Mesenchymal stem cell (in vitro differentiated cells and primary cell): Measurements from ENCODE around the gene RET.

Source experiments
- DNase-seq: peaks from one replicate; pipeline ENCODE4 v3.0.0-alpha.2; 2013
- H2AFZ ChIP-seq: one replicate; pipeline ENCODE4 v1.6.1; 2013; ENCODE audit warnings: low read depth, mild to moderate bottlenecking, control low read depth, inconsistent platforms, low read length, moderate library complexity
- H2AK5ac ChIP-seq: 2 replicates; pipeline ENCODE4 v1.6.1; 2013; ENCODE audit warnings: low read length, moderate library complexity, mild to moderate bottlenecking, inconsistent platforms; ENCODE audit not compliant: severe bottlenecking
- H2BK120ac ChIP-seq: one replicate; pipeline ENCODE4 v1.6.1; 2013; ENCODE audit warnings: low read depth, mild to moderate bottlenecking, inconsistent platforms, low read length, moderate library complexity
- H2BK12ac ChIP-seq, 2 experiments: one replicate each; pipeline ENCODE4 v1.6.1; 2013; ENCODE audit warnings: inconsistent platforms in 2 of 2, low read length in 2 of 2, mild to moderate bottlenecking in 2 of 2, moderate library complexity in 2 of 2, control low read depth in 1 of 2
- H2BK15ac ChIP-seq: one replicate; pipeline ENCODE4 v1.6.1; 2013; ENCODE audit warnings: mild to moderate bottlenecking, low read depth, inconsistent platforms; ENCODE audit not compliant: poor library complexity, severe bottlenecking
- H2BK5ac ChIP-seq: 2 replicates; pipeline ENCODE4 v1.6.1; 2013; ENCODE audit warnings: low read depth, mild to moderate bottlenecking, low read length, control low read depth, inconsistent platforms; ENCODE audit not compliant: poor library complexity, severe bottlenecking
- H3K14ac ChIP-seq, 2 experiments: one replicate each; pipeline ENCODE4 v1.6.1; 2013; ENCODE audit warnings: inconsistent platforms in 2 of 2, low read length in 2 of 2, control low read depth in 1 of 2, mild to moderate bottlenecking in 1 of 2, moderate library complexity in 1 of 2
- H3K18ac ChIP-seq, 2 experiments: one replicate each; pipeline ENCODE4 v1.6.1; 2013; ENCODE audit warnings: inconsistent platforms in 2 of 2, low read length in 2 of 2, control low read depth in 1 of 2, low read depth in 1 of 2, mild to moderate bottlenecking in 1 of 2
- H3K23ac ChIP-seq, 2 experiments: one replicate each; pipeline ENCODE4 v1.6.1; 2013; ENCODE audit warnings: inconsistent platforms in 2 of 2, low read length in 2 of 2, mild to moderate bottlenecking in 2 of 2, moderate library complexity in 2 of 2, control low read depth in 1 of 2
- H3K27ac ChIP-seq: 2 replicates; pipeline ENCODE4 v1.5.1; 2013; ENCODE audit warnings: mild to moderate bottlenecking, moderate library complexity, low read length, control low read depth, inconsistent platforms; ENCODE audit not compliant: poor library complexity, severe bottlenecking
- H3K27me3 ChIP-seq, 2 experiments: 2 replicates each; pipeline versions ENCODE4 v1.6.1 to v1.7.0; 2013; ENCODE audit warnings: low read length in 2 of 2, mild to moderate bottlenecking in 2 of 2, moderate library complexity in 2 of 2, control low read depth in 1 of 2, inconsistent platforms in 1 of 2; ENCODE audit not compliant: control insufficient read depth in 1 of 2, insufficient read depth in 1 of 2
- H3K36me3 ChIP-seq, 2 experiments: 2 replicates each; pipeline versions ENCODE4 v1.6.1 to v1.7.0; 2013; ENCODE audit warnings: low read length in 2 of 2, control low read depth in 1 of 2, inconsistent platforms in 1 of 2, low read depth in 1 of 2, mild to moderate bottlenecking in 1 of 2; ENCODE audit not compliant: insufficient read depth in 2 of 2, control insufficient read depth in 1 of 2
- H3K4ac ChIP-seq, 2 experiments: one replicate each; pipeline ENCODE4 v1.6.1; 2013; ENCODE audit warnings: inconsistent platforms in 2 of 2, low read length in 2 of 2, mild to moderate bottlenecking in 2 of 2, moderate library complexity in 2 of 2, control low read depth in 1 of 2, low read depth in 1 of 2
- H3K4me1 ChIP-seq: 2 replicates; pipeline ENCODE4 v1.6.1; 2013; ENCODE audit warnings: low read depth, low read length, control low read depth; ENCODE audit not compliant: control insufficient read depth, insufficient read depth
- H3K4me2 ChIP-seq: 2 replicates; pipeline ENCODE4 v1.6.1; 2013; ENCODE audit warnings: low read length, mild to moderate bottlenecking, inconsistent platforms; ENCODE audit not compliant: poor library complexity, severe bottlenecking
- H3K4me3 ChIP-seq, 2 experiments: 2 replicates each; pipeline versions ENCODE4 v1.5.1 to v1.7.0; 2013; ENCODE audit warnings: low read length in 2 of 2, mild to moderate bottlenecking in 2 of 2, control low read depth in 1 of 2, low read depth in 1 of 2; ENCODE audit not compliant: insufficient read depth in 1 of 2
- H3K79me1 ChIP-seq: replicated peaks from 2 replicates; pipeline ENCODE4 v1.6.1; 2013; ENCODE audit warnings: mild to moderate bottlenecking, control low read depth, low read length, inconsistent platforms; ENCODE audit not compliant: poor library complexity, severe bottlenecking
- H3K9ac ChIP-seq: 2 replicates; pipeline ENCODE4 v1.7.0; 2013; ENCODE audit warnings: mild to moderate bottlenecking, low read length, moderate library complexity
- H3K9me3 ChIP-seq: 2 replicates; pipeline ENCODE4 v1.7.0; 2013; ENCODE audit warnings: mild to moderate bottlenecking, low read length; ENCODE audit not compliant: control insufficient read depth
- H4K8ac ChIP-seq: one replicate; pipeline ENCODE4 v1.6.1; 2013; ENCODE audit warnings: inconsistent platforms, mild to moderate bottlenecking, low read length, moderate library complexity
- H4K91ac ChIP-seq: one replicate; pipeline ENCODE4 v1.6.1; 2013; ENCODE audit warnings: mild to moderate bottlenecking, low read length, inconsistent platforms
- WGBS: methylation state at CpG from one replicate; pipeline ENCODE4 v1.1.7; 2013; ENCODE audit warnings: mixed read lengths; 5-methylcytosine and 5-hydroxymethylcytosine counted together

RET gene

DNA sequence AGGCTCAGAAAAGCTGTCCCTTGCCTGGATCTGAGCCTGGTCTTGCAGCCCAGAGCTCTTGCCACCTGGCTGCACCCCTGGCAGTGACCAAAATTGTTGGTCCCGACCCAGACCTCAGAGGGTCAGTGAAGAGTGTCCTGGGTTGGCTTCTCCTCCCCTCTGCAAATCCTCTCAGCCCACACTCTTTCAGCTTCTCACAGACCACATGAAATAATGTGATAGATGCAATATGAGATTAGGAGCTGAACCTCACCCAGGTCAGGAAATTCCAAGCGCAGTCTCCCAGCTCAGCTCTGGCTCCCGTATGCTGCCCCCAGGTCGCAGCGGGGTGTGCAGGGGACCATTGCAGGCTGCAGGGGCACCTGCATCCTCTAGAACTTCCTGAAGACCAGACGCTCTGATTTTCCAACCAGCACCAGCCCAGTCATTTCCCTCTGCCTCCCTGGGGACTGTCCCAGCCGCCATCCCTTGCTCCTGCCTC, 19.6 kb upstream of the RET start:
- no peak overlapping the region for H2AK5ac ChIP-seq

DNA sequence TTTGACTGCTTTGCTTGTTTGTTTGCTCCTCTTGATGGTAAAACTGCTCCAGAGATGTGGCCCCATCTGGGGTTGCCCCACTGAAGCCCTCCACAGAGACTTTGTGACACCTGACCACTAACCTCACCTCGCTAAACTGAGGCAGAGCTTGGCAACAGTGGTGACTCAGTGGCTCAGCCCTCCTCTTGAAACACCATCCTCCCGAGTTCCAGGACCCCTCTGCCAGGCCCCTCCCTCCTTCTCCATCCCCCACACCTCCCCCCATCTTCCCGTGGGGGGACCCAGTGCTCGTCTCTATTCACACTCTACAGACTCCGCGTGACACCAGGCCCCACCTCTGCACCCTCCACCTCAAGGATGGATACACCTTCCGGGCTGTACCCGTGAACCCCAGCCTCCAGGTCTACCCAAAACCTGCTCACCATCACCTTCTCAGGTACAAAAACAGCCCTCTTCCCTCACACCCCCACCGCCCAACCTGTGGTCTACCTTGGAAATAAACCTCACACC, 19.0 kb upstream of the RET start:
- Histone ChIP-seq H3K27me3 (peaks cover 40 to 41% of the 10 kb centered on the region in 2 experiments), H4K91ac (no peak overlapping the region), H2AK5ac (no peak overlapping the region), H2BK12ac (no peak overlapping the region), H3K4me3 (no peak overlapping the region), H2AFZ (no peak overlapping the region), H3K14ac (no peak overlapping the region), H2BK5ac (no peak overlapping the region), H3K23ac (no peak overlapping the region), H3K4me2 (no peak overlapping the region), H3K9ac (no peak overlapping the region), H3K4me1 (no peaks in the 10 kb centered on the region), H3K27ac (no peak overlapping the region), H2BK120ac (no peak overlapping the region), H3K79me1 (no peaks in the 10 kb centered on the region), H3K18ac (no peak overlapping the region), H3K9me3 (no peaks in the 10 kb centered on the region), H2BK15ac (no peak overlapping the region), H3K4ac (no peak overlapping the region), H3K36me3 (no peaks in the 10 kb centered on the region), H4K8ac (no peak overlapping the region)
- DNase-seq = no peak
- 82% methylated on average over 9 of the region's 9 CpGs for WGBS

More for the DNA sequence above, 19.6 kb upstream of the RET start:
- H3K14ac ChIP-seq = no peak overlapping the region
- no peak overlapping the region for H2BK15ac ChIP-seq
- H4K91ac ChIP-seq = no peak overlapping the region
- H3K9ac ChIP-seq = no peak overlapping the region
- H3K4ac ChIP-seq = no peak overlapping the region
- H2BK5ac ChIP-seq = no peak overlapping the region
- 75% methylated on average over 7 of the region's 7 CpGs for WGBS
- DNase-seq = no peak
- H3K4me3 ChIP-seq = no peak overlapping the region
- peaks cover 41 to 45% of the 10 kb centered on the region in 2 experiments for H3K27me3 ChIP-seq
- no peaks in the 10 kb centered on the region for H3K36me3 ChIP-seq
- no peak overlapping the region for H2BK12ac ChIP-seq
- no peak overlapping the region for H2BK120ac ChIP-seq
- no peak overlapping the region for H3K18ac ChIP-seq
- no peak overlapping the region for H3K23ac ChIP-seq
- H3K4me1 ChIP-seq = no peaks in the 10 kb centered on the region
- no peak overlapping the region for H3K27ac ChIP-seq
- no peaks in the 10 kb centered on the region for H3K9me3 ChIP-seq
- H3K79me1 ChIP-seq = no peaks in the 10 kb centered on the region
- H2AFZ ChIP-seq = no peak overlapping the region
- no peak overlapping the region for H4K8ac ChIP-seq
- H3K4me2 ChIP-seq = no peak overlapping the region

DNA sequence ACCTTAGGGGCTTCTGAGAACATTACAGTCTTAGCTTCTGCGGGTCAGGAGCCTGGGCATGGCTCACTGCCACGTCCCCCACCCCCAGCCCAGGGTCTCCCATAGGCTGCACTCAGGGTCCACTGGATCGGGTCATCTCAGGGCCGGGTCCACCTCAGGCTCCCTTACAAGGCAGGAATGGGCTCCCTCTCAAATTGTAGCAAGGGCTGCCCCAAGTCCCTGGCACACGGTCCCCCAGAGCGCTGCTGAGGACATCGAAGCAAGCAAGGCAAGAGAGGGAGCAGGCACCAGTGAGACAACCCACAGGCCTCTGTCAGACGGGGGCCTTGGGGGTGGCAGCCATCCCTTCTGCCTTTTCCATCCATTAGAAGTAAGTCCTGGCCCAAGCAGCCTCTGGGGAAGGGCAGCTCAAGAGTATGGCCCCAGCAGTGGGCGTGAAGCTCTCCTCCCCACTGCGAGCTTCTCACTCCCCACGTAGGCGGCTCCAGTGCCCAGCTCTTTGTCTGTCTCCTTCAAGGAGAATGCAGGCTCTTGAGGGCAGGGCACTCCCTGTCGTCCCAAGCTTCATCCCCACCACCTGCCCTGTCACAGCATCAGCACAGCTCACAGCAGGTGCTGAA, 18.0 kb upstream of the RET start:
- H3K18ac ChIP-seq = no peak overlapping the region
- H3K14ac ChIP-seq = no peak overlapping the region
- no peak overlapping the region for H2BK15ac ChIP-seq
- H3K23ac ChIP-seq = no peak overlapping the region
- no peak overlapping the region for H2BK5ac ChIP-seq
- H4K91ac ChIP-seq = no peak overlapping the region
- no peak overlapping the region for H3K27ac ChIP-seq
- no peak overlapping the region for H2BK12ac ChIP-seq
- no peak overlapping the region for H2AFZ ChIP-seq
- H3K36me3 ChIP-seq = no peaks in the 10 kb centered on the region
- no peak overlapping the region for H3K4me2 ChIP-seq
- no peak overlapping the region for H3K4me3 ChIP-seq
- DNase-seq = no peak
- H3K9me3 ChIP-seq = no peaks in the 10 kb centered on the region
- H3K27me3 ChIP-seq = peaks cover 33 to 39% of the 10 kb centered on the region in 2 experiments
- no peak overlapping the region for H4K8ac ChIP-seq
- no peaks in the 10 kb centered on the region for H3K4me1 ChIP-seq
- no peak overlapping the region for H3K9ac ChIP-seq
- 77% methylated on average over 13 of the region's 13 CpGs for WGBS
- H2BK120ac ChIP-seq = no peak overlapping the region
- no peaks in the 10 kb centered on the region for H3K79me1 ChIP-seq
- no peak overlapping the region for H2AK5ac ChIP-seq
- no peak overlapping the region for H3K4ac ChIP-seq

DNA sequence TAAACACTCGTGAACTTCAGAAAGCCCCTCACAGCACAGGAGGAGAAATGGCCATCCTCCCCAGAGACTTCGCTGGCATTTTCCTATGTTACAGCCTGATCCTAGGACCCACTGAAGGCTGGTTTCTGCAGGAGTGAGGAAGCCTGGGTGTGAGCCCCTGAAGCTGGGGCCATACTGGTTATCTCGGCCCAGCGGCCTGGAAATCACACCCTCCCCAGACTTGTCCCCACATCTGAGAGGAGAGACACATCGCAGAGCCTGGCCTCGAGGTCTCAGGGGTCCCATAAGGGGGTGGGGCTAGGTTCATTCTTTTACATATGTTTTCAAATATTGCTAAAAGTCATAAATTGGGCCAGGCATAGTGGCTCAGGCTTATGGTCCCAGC, 17.5 kb upstream of the RET start:
- H3K79me1 ChIP-seq = no peaks in the 10 kb centered on the region
- no peak overlapping the region for H3K27ac ChIP-seq
- H3K14ac ChIP-seq = no peak overlapping the region
- H2BK15ac ChIP-seq = no peak overlapping the region
- WGBS = 84% methylated on average over 4 of the region's 6 CpGs
- H3K4me2 ChIP-seq = no peak overlapping the region
- H3K4ac ChIP-seq = no peak overlapping the region
- no peaks in the 10 kb centered on the region for H3K9me3 ChIP-seq
- no peak overlapping the region for H2AK5ac ChIP-seq
- H3K18ac ChIP-seq = no peak overlapping the region
- DNase-seq = no peak
- no peaks in the 10 kb centered on the region for H3K36me3 ChIP-seq
- no peak overlapping the region for H3K23ac ChIP-seq
- H4K91ac ChIP-seq = no peak overlapping the region
- no peak overlapping the region for H3K9ac ChIP-seq
- H2BK5ac ChIP-seq = no peak overlapping the region
- no peak overlapping the region for H4K8ac ChIP-seq
- peaks cover 31 to 39% of the 10 kb centered on the region in 2 experiments for H3K27me3 ChIP-seq
- no peak overlapping the region for H3K4me3 ChIP-seq
- H2AFZ ChIP-seq = no peak overlapping the region
- H3K4me1 ChIP-seq = no peaks in the 10 kb centered on the region
- H2BK12ac ChIP-seq = no peak overlapping the region
- no peak overlapping the region for H2BK120ac ChIP-seq
